Type B pancreatic cell (in vitro differentiated cells): ENCODE results near the gene STATH. TPM values are rescaled to one million over a fixed set of nuclear protein-coding genes. Genes with fewer than 3 reads are reported as not detected.
"Not testable (repeated sequence)": the region's sequence is repeated elsewhere in the genome, so short reads cannot be mapped to it uniquely, and the experiment has no call there.

ENCODE experiments used
- DNase-seq: peaks from one replicate; pipeline ENCODE4 v3.0.0; 2021; ENCODE audit warnings: mixed read lengths; ENCODE audit not compliant: unreplicated experiment; ENCODE audit errors: extremely low spot score
- H3K27ac Mint-ChIP-seq: 2 replicates; pipeline ENCODE4 v1.8.0; 2021; ENCODE audit warnings: mild to moderate bottlenecking, mixed read lengths
- H3K27me3 Mint-ChIP-seq: 2 replicates; pipeline ENCODE4 v1.8.0; 2021; ENCODE audit warnings: mixed read lengths
- H3K36me3 Mint-ChIP-seq: 2 replicates; pipeline ENCODE4 v1.8.0; 2021; ENCODE audit warnings: mixed read lengths
- H3K4me1 Mint-ChIP-seq: one replicate; pipeline ENCODE4 v1.8.0; 2021; ENCODE audit warnings: mixed read lengths; ENCODE audit not compliant: unreplicated experiment
- H3K4me3 Mint-ChIP-seq: 2 replicates; pipeline ENCODE4 v1.8.0; 2021; ENCODE audit warnings: mild to moderate bottlenecking, mixed read lengths
- H3K9me3 Mint-ChIP-seq: 2 replicates; pipeline ENCODE4 v1.8.0; 2021; ENCODE audit warnings: mixed read lengths
- total RNA-seq: library from RNA; stranded (reverse); gene quantifications from 2 replicates; pipeline ENCODE4 v1.2.1, GENCODE V29; 2021; ENCODE audit warnings: low replicate concordance
- TF ChIP-seq, protein P1 (sequence below): fragments of 200-600 bp; sonication (generic); conservative IDR thresholded peaks from 2 replicates; pipeline ENCODE4 v1.5.0; 2021; ENCODE audit warnings: antibody characterized with exemption, mild to moderate bottlenecking

STATH gene
- total RNA-seq, 1 donor from 2014 or later, result not detected

- Mint-ChIP-seq H3K27me3 (no peaks in the 10 kb centered on the region), H3K9me3 (no peaks in the 10 kb centered on the region), H3K27ac (no peak overlapping the region), H3K4me1 (no peaks in the 10 kb centered on the region), H3K36me3 (no peaks in the 10 kb centered on the region), H3K4me3 (no peak overlapping the region)
- TF ChIP-seq, protein P1, sequence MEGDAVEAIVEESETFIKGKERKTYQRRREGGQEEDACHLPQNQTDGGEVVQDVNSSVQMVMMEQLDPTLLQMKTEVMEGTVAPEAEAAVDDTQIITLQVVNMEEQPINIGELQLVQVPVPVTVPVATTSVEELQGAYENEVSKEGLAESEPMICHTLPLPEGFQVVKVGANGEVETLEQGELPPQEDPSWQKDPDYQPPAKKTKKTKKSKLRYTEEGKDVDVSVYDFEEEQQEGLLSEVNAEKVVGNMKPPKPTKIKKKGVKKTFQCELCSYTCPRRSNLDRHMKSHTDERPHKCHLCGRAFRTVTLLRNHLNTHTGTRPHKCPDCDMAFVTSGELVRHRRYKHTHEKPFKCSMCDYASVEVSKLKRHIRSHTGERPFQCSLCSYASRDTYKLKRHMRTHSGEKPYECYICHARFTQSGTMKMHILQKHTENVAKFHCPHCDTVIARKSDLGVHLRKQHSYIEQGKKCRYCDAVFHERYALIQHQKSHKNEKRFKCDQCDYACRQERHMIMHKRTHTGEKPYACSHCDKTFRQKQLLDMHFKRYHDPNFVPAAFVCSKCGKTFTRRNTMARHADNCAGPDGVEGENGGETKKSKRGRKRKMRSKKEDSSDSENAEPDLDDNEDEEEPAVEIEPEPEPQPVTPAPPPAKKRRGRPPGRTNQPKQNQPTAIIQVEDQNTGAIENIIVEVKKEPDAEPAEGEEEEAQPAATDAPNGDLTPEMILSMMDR, result no peak
- no peak for DNase-seq
Observed at GRCh38 chr4:70000711-70001110, 4.9 kb downstream of the STATH start.

- no peak overlapping the region for H3K4me3 Mint-ChIP-seq
- no peak overlapping the region for H3K27ac Mint-ChIP-seq
- no peak for DNase-seq
- H3K27me3 Mint-ChIP-seq, result no peaks in the 10 kb centered on the region
- no peaks in the 10 kb centered on the region for H3K36me3 Mint-ChIP-seq
- TF ChIP-seq, protein P1, result no peak
- H3K4me1 Mint-ChIP-seq, result no peaks in the 10 kb centered on the region
- no peaks in the 10 kb centered on the region for H3K9me3 Mint-ChIP-seq
Observed at GRCh38 chr4:70002507-70002906, 6.7 kb downstream of the STATH start.

DNA sequence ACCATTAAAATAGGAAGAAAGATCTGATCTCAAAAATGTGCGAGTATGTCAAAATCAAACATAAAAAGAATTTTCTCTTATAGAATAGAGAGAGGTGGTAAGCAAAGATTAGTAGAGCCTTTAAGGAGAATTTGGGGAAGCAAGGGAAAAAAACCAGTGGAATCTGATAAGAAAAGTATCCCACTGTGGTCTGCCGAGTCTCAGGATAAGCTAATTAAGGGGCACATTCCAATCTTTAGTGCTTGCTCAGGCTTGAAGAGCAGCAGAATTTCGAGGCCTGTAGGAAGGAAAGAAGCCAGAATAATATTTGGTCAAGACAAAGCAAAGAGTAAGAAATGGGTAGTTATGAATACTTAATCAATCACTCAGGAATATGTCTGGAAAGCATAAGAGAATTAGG lies 13.0 kb downstream of the STATH start:
- Mint-ChIP-seq H3K27me3 (no peaks in the 10 kb centered on the region), H3K4me1 (no peaks in the 10 kb centered on the region), H3K27ac (no peak overlapping the region), H3K36me3 (no peaks in the 10 kb centered on the region), H3K4me3 (no peak overlapping the region), H3K9me3 (no peaks in the 10 kb centered on the region)
- no peak for DNase-seq
- TF ChIP-seq, protein P1, result no peak

- not testable (repeated sequence) for DNase-seq, H3K9me3 Mint-ChIP-seq, H3K4me3 Mint-ChIP-seq, H3K27ac Mint-ChIP-seq, H3K36me3 Mint-ChIP-seq, H3K27me3 Mint-ChIP-seq, H3K4me1 Mint-ChIP-seq
Observed at GRCh38 chr4:70019006-70019405, 23.2 kb downstream of the STATH start.

- no peaks in the 10 kb centered on the region for H3K27me3 Mint-ChIP-seq
- no peaks in the 10 kb centered on the region for H3K36me3 Mint-ChIP-seq
- TF ChIP-seq, protein P1, result no peak
Observed at GRCh38 chr4:70023218-70023617, 27.5 kb downstream of the STATH start.

GRCh38 chr4:70027011-70027410 lies 31.2 kb downstream of the STATH start:
- H3K27me3 Mint-ChIP-seq, result no peaks in the 10 kb centered on the region
- no peaks in the 10 kb centered on the region for H3K9me3 Mint-ChIP-seq
- H3K4me1 Mint-ChIP-seq, result no peaks in the 10 kb centered on the region
- no peak for DNase-seq
- H3K36me3 Mint-ChIP-seq, result no peaks in the 10 kb centered on the region
- TF ChIP-seq, protein P1, result no peak
- no peak overlapping the region for H3K4me3 Mint-ChIP-seq
- no peak overlapping the region for H3K27ac Mint-ChIP-seq

More at GRCh38 chr4:70023218-70023617, 27.5 kb downstream of the STATH start:
- Mint-ChIP-seq H3K4me3 (no peak overlapping the region), H3K9me3 (no peaks in the 10 kb centered on the region), H3K27ac (no peak overlapping the region), H3K4me1 (no peaks in the 10 kb centered on the region)
- DNase-seq, result no peak

DNA sequence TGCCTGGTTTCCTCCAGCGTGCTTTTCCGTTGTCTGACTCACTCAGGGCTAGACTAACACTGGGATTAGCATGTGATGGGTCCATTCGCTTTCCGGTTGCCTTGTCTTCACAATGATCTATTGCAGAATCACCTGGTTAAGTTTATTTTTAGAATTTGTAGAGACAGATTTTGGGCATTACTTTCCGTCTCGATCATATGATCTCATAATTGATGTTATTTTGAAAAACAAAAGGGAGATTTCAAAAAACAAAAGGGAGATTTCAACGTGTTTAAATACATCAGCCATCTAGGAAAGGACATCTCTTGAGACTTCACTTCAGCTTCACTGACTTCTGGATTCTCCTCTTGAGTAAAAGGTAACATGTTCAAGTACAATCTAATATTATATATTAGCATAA lies 32.4 kb downstream of the STATH start, which contains the start of gene HTN3:
Gene HTN3 (plus strand): TSS at position 301 of the 400 bp plus-strand sequence. CDS start 2,282 bp downstream, outside the sequence.
- not testable (repeated sequence) for H3K4me3 Mint-ChIP-seq, H3K27me3 Mint-ChIP-seq, H3K36me3 Mint-ChIP-seq, H3K9me3 Mint-ChIP-seq, H3K4me1 Mint-ChIP-seq, H3K27ac Mint-ChIP-seq, DNase-seq

GRCh38 chr4:70037559-70037958 lies 41.8 kb downstream of the STATH start:
- H3K9me3 Mint-ChIP-seq, H3K4me3 Mint-ChIP-seq, H3K4me1 Mint-ChIP-seq, H3K27me3 Mint-ChIP-seq, H3K27ac Mint-ChIP-seq, DNase-seq, H3K36me3 Mint-ChIP-seq: not testable (repeated sequence)

DNA sequence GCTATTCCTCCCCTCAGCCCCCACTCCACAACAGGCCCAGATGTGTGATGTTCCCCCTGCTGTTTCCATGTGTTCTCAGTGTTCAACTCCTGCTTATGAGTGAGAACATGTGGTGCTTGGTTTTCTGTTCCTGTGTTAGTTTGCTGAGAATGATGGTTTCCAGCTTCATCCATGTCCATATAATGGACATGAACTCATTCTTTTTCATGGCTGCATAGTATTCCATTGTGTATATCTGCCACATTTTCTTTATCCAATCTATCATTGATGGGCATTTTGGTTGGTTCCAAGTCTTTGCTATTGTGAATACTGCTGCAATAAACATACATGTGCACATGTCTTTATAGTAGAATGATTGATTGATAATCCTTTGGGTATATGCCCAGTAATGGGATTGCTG lies 44.2 kb downstream of the STATH start:
- H3K9me3 Mint-ChIP-seq, H3K27me3 Mint-ChIP-seq: not testable (repeated sequence)

More for the DNA sequence above, 44.2 kb downstream of the STATH start:
- not testable (repeated sequence) for H3K27ac Mint-ChIP-seq, H3K36me3 Mint-ChIP-seq, DNase-seq, H3K4me1 Mint-ChIP-seq, H3K4me3 Mint-ChIP-seq
